ENCODE measurements around the gene EFNA5.

GRCh38 chr5:107474361-107474715 is 196.4 kb downstream of the EFNA5 start:
- TF ChIP-seq, protein P1, sequence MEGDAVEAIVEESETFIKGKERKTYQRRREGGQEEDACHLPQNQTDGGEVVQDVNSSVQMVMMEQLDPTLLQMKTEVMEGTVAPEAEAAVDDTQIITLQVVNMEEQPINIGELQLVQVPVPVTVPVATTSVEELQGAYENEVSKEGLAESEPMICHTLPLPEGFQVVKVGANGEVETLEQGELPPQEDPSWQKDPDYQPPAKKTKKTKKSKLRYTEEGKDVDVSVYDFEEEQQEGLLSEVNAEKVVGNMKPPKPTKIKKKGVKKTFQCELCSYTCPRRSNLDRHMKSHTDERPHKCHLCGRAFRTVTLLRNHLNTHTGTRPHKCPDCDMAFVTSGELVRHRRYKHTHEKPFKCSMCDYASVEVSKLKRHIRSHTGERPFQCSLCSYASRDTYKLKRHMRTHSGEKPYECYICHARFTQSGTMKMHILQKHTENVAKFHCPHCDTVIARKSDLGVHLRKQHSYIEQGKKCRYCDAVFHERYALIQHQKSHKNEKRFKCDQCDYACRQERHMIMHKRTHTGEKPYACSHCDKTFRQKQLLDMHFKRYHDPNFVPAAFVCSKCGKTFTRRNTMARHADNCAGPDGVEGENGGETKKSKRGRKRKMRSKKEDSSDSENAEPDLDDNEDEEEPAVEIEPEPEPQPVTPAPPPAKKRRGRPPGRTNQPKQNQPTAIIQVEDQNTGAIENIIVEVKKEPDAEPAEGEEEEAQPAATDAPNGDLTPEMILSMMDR (conservative IDR thresholded peaks at IDR 0.05), result no peak
- TF ChIP-seq EZH2 (IDR thresholded peaks at IDR 0.05; ENCODE audit: low read depth), result no peak

All from PC-9 (cell line).